Psoas muscle (tissue), 8 donors: Measurements from ENCODE around the gene PRR15. TPM values are rescaled to one million over a fixed set of nuclear protein-coding genes. Genes with fewer than 3 reads are reported as not detected.
A peak's percentile ranks its signal among the peaks of the same experiment; 100 is the strongest.

Experiments
- ATAC-seq, 4 donors: fragments of 200-7000 bp; cut with Tn5 transposase; one replicate each; pipeline ENCODE4 v1.9.1; 2020; ENCODE audit warnings: moderate library complexity in 3 of 4, mild to moderate bottlenecking in 2 of 4
- DNase-seq, 2 donors: peaks; one replicate each; pipeline ENCODE4 v3.0.0-alpha.2; 2020
- H3K27ac ChIP-seq: fragments of 200-600 bp; one replicate; pipeline ENCODE4 v1.8.0; 2022
- H3K27me3 ChIP-seq, 3 donors: fragments of 200-600 bp in 1 of 3; one replicate each; pipeline versions ENCODE4 v1.6.1 to v1.8.0; 2013 to 2022; ENCODE audit warnings: low read length in 2 of 3, mild to moderate bottlenecking in 2 of 3, moderate library complexity in 1 of 3; ENCODE audit not compliant: insufficient read depth in 3 of 3
- H3K36me3 ChIP-seq, 2 donors: fragments of 200-600 bp in 1 of 2; one replicate each; pipeline versions ENCODE4 v1.6.1 to v1.8.0; 2013 to 2022; ENCODE audit warnings: low read depth in 1 of 2, mild to moderate bottlenecking in 1 of 2, moderate library complexity in 1 of 2; ENCODE audit not compliant: insufficient read depth in 1 of 2
- H3K4me1 ChIP-seq: fragments of 200-600 bp; one replicate; pipeline ENCODE4 v1.8.0; 2022
- H3K4me3 ChIP-seq: fragments of 200-600 bp; one replicate; pipeline ENCODE4 v1.8.0; 2022; ENCODE audit warnings: mild to moderate bottlenecking
- H3K9me3 ChIP-seq: fragments of 200-600 bp; one replicate; pipeline ENCODE4 v1.8.0; 2022
- CTCF ChIP-seq: fragments of 200-600 bp; IDR thresholded peaks from one replicate; pipeline ENCODE4 v1.8.0; 2022; ENCODE audit warnings: antibody characterized with exemption
- WGBS, 3 donors: extraction: QIAGEN DNeasy Blood & Tissue Kit; methylation state at CpG; one replicate each; pipeline versions ENCODE4 v1.1.6 to v1.1.7; 2013; 5-methylcytosine and 5-hydroxymethylcytosine counted together
- intact Hi-C, 2 donors: fragments of 100-400 bp; cut with DNase I; formaldehyde crosslinking; loops; one replicate each; pipeline versions ENCODE4 v1.11.0 to v1.14.2; 2022
- polyA plus RNA-seq, 3 donors: library from polyadenylated mRNA; stranded (reverse); fragments of 200-250 nt; gene quantifications; one replicate each; pipeline ENCODE4 v1.2.3, GENCODE V29; 2013
- total RNA-seq, 4 donors: library from RNA; stranded (reverse); fragmentation: NEBNext Ultra II Directional in 2 of 4; extraction: Animal tissue kit (Norgen Biotek cat#: 25700) in 2 of 4; gene quantifications; one replicate each; pipeline versions ENCODE4 v1.2.1 to v1.2.4, GENCODE V29; 2021 to 2023
- donor health status: healthy with polysubstance abuse.
- donor health status: DM: no; HTN: no; CAD: no; lungs with moderate emphysema.
- donor health status: Bipolar disorder and iron deficiency.
- donor health status: healthy.
- donor health status: DM: yes; HTN: yes; CAD: no.
- donor health status: DM: no; HTN: no; CAD: no.
- donor health status: DM: no; HTN: no; CAD: no.
- donor health status: DM: yes; HTN: yes; CAD: no.

Gene PRR15
- total and polyA plus RNA-seq, 7 donors, result 0.05 to 0.32 (median 0.10) TPM; not detected in 3

DNA sequence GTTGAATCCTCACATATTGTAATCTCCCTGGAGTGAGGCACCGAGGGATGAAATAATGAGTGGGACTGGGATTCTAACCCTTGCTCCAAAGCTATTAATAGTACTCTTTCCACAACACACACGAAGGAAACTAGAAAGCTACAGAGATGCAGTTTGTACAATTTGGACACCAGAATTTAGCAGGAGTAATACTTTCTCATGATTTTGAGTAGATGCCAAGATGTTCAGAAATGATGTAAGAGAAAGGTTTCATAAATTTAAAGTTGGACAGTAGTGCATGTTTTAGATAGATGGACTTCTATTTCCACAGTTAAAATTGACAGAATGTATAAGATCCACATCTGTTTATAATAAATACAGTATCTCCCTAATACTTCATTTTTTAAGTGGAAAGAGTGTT lies 46.5 kb downstream of the PRR15 start:
- no peaks in the 10 kb centered on the region for H3K4me1 ChIP-seq
- TF ChIP-seq CTCF, result no peak
- ATAC-seq (no peak), DNase-seq (no peak)
- 19 to 30% (median 21%) methylated on average over 2 of the region's 2 CpGs for WGBS, 3 donors
- H3K36me3 ChIP-seq, result no peaks in the 10 kb centered on the region
- H3K9me3 ChIP-seq, result no peaks in the 10 kb centered on the region
- H3K27ac ChIP-seq, result no peak overlapping the region
- intact Hi-C loops, result no loop called here
- no peak overlapping the region for H3K4me3 ChIP-seq
- no peaks in the 10 kb centered on the region for H3K27me3 ChIP-seq

GRCh38 chr7:29611941-29612544 lies 48.4 kb downstream of the PRR15 start:
- intact Hi-C loops, result no loop called here
- no peaks in the 10 kb centered on the region for H3K27me3 ChIP-seq
- no peaks in the 10 kb centered on the region for H3K9me3 ChIP-seq
- 37 to 69% (median 47%) methylated on average over 4 of the region's 4 CpGs for WGBS, 3 donors
- H3K36me3 ChIP-seq, result no peaks in the 10 kb centered on the region
- ATAC-seq (peak in 1 of 4 donors; percentile 41), DNase-seq (no peak)
- no peaks in the 10 kb centered on the region for H3K4me1 ChIP-seq
- H3K27ac ChIP-seq, result no peak overlapping the region
- no peak for TF ChIP-seq CTCF
- no peak overlapping the region for H3K4me3 ChIP-seq

DNA sequence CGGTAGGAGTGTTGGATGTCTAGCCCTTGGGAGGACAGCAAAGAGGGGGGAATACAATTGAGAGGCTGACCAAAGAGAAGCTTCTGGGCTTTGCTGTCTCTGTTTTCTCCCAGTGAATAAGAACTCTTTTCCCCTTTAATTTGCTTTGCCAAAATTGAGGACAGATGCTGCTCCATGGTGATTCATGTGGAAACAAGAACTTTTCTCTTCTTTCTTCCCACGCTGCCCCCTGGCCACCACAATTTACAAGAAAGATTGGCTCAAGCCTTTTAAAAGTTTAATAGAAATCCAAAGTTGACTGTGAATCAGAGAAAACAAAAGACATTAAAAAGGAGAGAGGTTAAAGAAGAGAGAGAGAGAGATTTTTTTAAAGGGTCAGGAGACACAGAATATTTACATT lies 49.0 kb downstream of the PRR15 start:
- intact Hi-C loops, result no loop called here
- WGBS, 3 donors, result 44 to 55% (median 46%) methylated on average over 2 of the region's 2 CpGs

DNA sequence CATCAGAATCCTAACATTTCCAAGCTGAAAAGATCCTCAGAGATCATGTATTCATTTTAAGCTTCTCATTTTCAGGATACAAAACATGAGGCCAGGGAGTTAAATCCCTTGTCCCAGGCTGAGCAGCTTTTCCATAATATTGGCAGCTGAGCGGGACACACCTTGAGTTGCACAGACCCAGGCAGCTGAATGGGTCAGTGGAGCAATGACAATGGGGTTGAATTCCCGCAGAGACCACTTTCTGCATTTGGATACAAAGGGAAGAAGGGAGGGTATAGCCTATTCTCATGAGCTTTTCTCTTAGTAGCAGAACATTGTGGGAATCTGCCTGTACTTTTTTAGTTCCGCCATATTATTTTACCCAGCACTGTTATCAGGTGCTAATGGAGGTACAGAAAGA lies 49.5 kb downstream of the PRR15 start:
- Histone ChIP-seq H3K27me3 (no peaks in the 10 kb centered on the region), H3K4me1 (no peaks in the 10 kb centered on the region), H3K27ac (no peak overlapping the region), H3K36me3 (no peaks in the 10 kb centered on the region), H3K4me3 (no peak overlapping the region), H3K9me3 (no peaks in the 10 kb centered on the region)
- WGBS, 3 donors, result 93 to 95% (median 95%) methylated on average over 3 of the region's 3 CpGs
- no peak for ATAC-seq
- DNase-seq, result no peak
- no peak for TF ChIP-seq CTCF
- intact Hi-C loops, result no loop called here

More for the DNA sequence above, 49.0 kb downstream of the PRR15 start:
- Histone ChIP-seq H3K27ac (no peak overlapping the region), H3K4me3 (no peak overlapping the region), H3K27me3 (no peaks in the 10 kb centered on the region), H3K4me1 (no peaks in the 10 kb centered on the region), H3K9me3 (no peaks in the 10 kb centered on the region), H3K36me3 (no peaks in the 10 kb centered on the region)
- DNase-seq, result no peak
- ATAC-seq, result no peak
- no peak for TF ChIP-seq CTCF

- intact Hi-C loops, result no loop called here
- H3K27me3 ChIP-seq, result no peaks in the 10 kb centered on the region
- DNase-seq (no peak), ATAC-seq (no peak)
- H3K36me3 ChIP-seq, result no peaks in the 10 kb centered on the region
- WGBS, 3 donors, result 92 to 98% (median 97%) methylated on average over 2 of the region's 2 CpGs
- H3K27ac ChIP-seq, result no peak overlapping the region
- no peak for TF ChIP-seq CTCF
- no peaks in the 10 kb centered on the region for H3K9me3 ChIP-seq
- H3K4me3 ChIP-seq, result no peak overlapping the region
- H3K4me1 ChIP-seq, result no peaks in the 10 kb centered on the region
These were observed 50.6 kb downstream of the PRR15 start for GRCh38 chr7:29614229-29614628.
